K562 (cell line): ENCODE data around the gene NRG3.

Source experiments
- TF ChIP-seq, protein P1 (sequence below): fragments of 250-450 bp; sonication (Bioruptor Pico); IDR thresholded peaks from 2 replicates; pipeline ENCODE4 v1.5.0; 2020; ENCODE audit warnings: mild to moderate bottlenecking, borderline replicate concordance
- TF ChIP-seq, protein P2 (sequence below): fragments of 250-450 bp; sonication (Bioruptor Pico); IDR thresholded peaks from 2 replicates; pipeline ENCODE4 v1.4.0; 2020; ENCODE audit warnings: mild to moderate bottlenecking

DNA sequence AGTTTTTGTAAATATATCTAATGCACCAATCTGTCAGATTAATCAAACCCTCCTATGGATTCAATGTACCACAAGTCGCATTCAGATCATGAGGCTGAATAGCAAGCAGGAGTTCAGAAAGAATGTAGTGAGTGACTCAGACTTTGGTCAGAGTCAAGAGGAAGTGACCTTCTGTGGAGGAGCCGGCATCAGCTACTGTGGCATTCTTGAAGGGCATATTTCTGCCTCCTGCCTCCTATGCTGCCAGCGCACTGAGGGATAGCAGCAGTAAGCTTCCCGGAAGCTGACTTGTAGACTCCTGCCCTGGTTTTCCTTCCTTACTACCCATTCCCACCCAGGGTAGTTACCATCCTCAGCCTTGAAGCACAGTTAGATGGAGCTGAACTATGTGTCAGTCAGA, 867.5 kb downstream of the NRG3 start:
- TF ChIP-seq, protein P1, sequence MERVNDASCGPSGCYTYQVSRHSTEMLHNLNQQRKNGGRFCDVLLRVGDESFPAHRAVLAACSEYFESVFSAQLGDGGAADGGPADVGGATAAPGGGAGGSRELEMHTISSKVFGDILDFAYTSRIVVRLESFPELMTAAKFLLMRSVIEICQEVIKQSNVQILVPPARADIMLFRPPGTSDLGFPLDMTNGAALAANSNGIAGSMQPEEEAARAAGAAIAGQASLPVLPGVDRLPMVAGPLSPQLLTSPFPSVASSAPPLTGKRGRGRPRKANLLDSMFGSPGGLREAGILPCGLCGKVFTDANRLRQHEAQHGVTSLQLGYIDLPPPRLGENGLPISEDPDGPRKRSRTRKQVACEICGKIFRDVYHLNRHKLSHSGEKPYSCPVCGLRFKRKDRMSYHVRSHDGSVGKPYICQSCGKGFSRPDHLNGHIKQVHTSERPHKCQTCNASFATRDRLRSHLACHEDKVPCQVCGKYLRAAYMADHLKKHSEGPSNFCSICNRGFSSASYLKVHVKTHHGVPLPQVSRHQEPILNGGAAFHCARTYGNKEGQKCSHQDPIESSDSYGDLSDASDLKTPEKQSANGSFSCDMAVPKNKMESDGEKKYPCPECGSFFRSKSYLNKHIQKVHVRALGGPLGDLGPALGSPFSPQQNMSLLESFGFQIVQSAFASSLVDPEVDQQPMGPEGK (CRISPR knock-in tag): no peak
- TF ChIP-seq, protein P2, sequence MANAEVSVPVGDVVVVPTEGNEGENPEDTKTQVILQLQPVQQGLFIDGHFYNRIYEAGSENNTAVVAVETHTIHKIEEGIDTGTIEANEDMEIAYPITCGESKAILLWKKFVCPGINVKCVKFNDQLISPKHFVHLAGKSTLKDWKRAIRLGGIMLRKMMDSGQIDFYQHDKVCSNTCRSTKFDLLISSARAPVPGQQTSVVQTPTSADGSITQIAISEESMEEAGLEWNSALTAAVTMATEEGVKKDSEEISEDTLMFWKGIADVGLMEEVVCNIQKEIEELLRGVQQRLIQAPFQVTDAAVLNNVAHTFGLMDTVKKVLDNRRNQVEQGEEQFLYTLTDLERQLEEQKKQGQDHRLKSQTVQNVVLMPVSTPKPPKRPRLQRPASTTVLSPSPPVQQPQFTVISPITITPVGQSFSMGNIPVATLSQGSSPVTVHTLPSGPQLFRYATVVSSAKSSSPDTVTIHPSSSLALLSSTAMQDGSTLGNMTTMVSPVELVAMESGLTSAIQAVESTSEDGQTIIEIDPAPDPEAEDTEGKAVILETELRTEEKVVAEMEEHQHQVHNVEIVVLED: no peak
